ENCODE data around the gene KRT81. TPM values are rescaled to one million over a fixed set of nuclear protein-coding genes. Genes with fewer than 3 reads are reported as not detected.

Gene KRT81
- total RNA-seq, 1 donor from 2014 or later = not detected

GRCh38 chr12:52310622-52311284, 19.4 kb upstream of the KRT81 start:
- Mint-ChIP-seq H3K9me3 (ENCODE audit: unreplicated experiment) (no peaks in the 10 kb centered on the region), H3K4me3 (ENCODE audit: unreplicated experiment) (no peak overlapping the region), H3K36me3 (ENCODE audit: low read depth, unreplicated experiment) (peaks cover 4% of the 10 kb centered on the region), H3K27me3 (ENCODE audit: unreplicated experiment) (peaks cover 24% of the 10 kb centered on the region), H3K27ac (ENCODE audit: unreplicated experiment) (no peak overlapping the region), H3K4me1 (ENCODE audit: unreplicated experiment) (peaks cover 5% of the 10 kb centered on the region)
- TF ChIP-seq CTCF (IDR thresholded peaks at IDR 0.05; ENCODE audit: unreplicated experiment) = no peak
- DNase-seq (ENCODE audit: low spot score) = no peak

GRCh38 chr12:52308806-52309425, 17.6 kb upstream of the KRT81 start:
- DNase-seq (ENCODE audit: low spot score) = no peak
- Mint-ChIP-seq H3K36me3 (ENCODE audit: low read depth, unreplicated experiment) (peaks cover 4% of the 10 kb centered on the region), H3K4me3 (ENCODE audit: unreplicated experiment) (peak overlapping the region; percentile 87), H3K4me1 (ENCODE audit: unreplicated experiment) (peaks cover 5% of the 10 kb centered on the region), H3K27ac (ENCODE audit: unreplicated experiment) (no peak overlapping the region), H3K27me3 (ENCODE audit: unreplicated experiment) (peaks cover 30% of the 10 kb centered on the region), H3K9me3 (ENCODE audit: unreplicated experiment) (no peaks in the 10 kb centered on the region)
- no peak for TF ChIP-seq CTCF (IDR thresholded peaks at IDR 0.05; ENCODE audit: unreplicated experiment)

GRCh38 chr12:52307836-52308805, 16.8 kb upstream of the KRT81 start:
- Mint-ChIP-seq H3K27ac (ENCODE audit: unreplicated experiment) (no peak overlapping the region), H3K27me3 (ENCODE audit: unreplicated experiment) (peaks cover 28% of the 10 kb centered on the region), H3K4me3 (ENCODE audit: unreplicated experiment) (peak overlapping the region; percentile 87), H3K9me3 (ENCODE audit: unreplicated experiment) (no peaks in the 10 kb centered on the region), H3K36me3 (ENCODE audit: low read depth, unreplicated experiment) (peaks cover 4% of the 10 kb centered on the region), H3K4me1 (ENCODE audit: unreplicated experiment) (peaks cover 5% of the 10 kb centered on the region)
- TF ChIP-seq CTCF (IDR thresholded peaks at IDR 0.05; ENCODE audit: unreplicated experiment) = peak; percentile 32
- DNase-seq (ENCODE audit: low spot score) = peak; percentile 71

- DNase-seq (ENCODE audit: low spot score) = no peak
- Mint-ChIP-seq H3K27ac (ENCODE audit: unreplicated experiment) (no peak overlapping the region), H3K9me3 (ENCODE audit: unreplicated experiment) (no peaks in the 10 kb centered on the region), H3K27me3 (ENCODE audit: unreplicated experiment) (peaks cover 23% of the 10 kb centered on the region), H3K36me3 (ENCODE audit: low read depth, unreplicated experiment) (peaks cover 4% of the 10 kb centered on the region), H3K4me1 (ENCODE audit: unreplicated experiment) (peaks cover 5% of the 10 kb centered on the region), H3K4me3 (ENCODE audit: unreplicated experiment) (no peak overlapping the region)
- no peak for TF ChIP-seq CTCF (IDR thresholded peaks at IDR 0.05; ENCODE audit: unreplicated experiment)
Observed at GRCh38 chr12:52306731-52307130, 15.4 kb upstream of the KRT81 start.
